ENCODE data around the gene ABHD12B. TPM values are rescaled to one million over a fixed set of nuclear protein-coding genes. Genes with fewer than 3 reads are reported as not detected.

The ABHD12B gene
- total RNA-seq, 1 donor from 2014 or later, result not detected

- DNase-seq (ENCODE audit: low spot score), result no peak
- Mint-ChIP-seq H3K4me3 (no peak overlapping the region), H3K27me3 (ENCODE audit: insufficient read depth, low read depth) (peaks cover 2% of the 10 kb centered on the region), H3K27ac (no peak overlapping the region), H3K36me3 (peaks cover 3% of the 10 kb centered on the region), H3K9me3 (no peaks in the 10 kb centered on the region), H3K4me1 (peaks cover 11% of the 10 kb centered on the region)
- no peaks in the 10 kb centered on the region for H3K36me3 ChIP-seq
- no peak overlapping the region for H2AFZ ChIP-seq (replicated peaks)
- H3K9me3 ChIP-seq (ENCODE audit: low read depth), result no peaks in the 10 kb centered on the region
- no peak overlapping the region for H3K9ac ChIP-seq
- H3K79me2 ChIP-seq (ENCODE audit: low read depth), result no peaks in the 10 kb centered on the region
- H3K27ac ChIP-seq, result no peak overlapping the region
- H3K27me3 ChIP-seq, result no peaks in the 10 kb centered on the region
- TF ChIP-seq EZH2 (IDR thresholded peaks at IDR 0.05), result no peak
- TF ChIP-seq CTCF (IDR thresholded peaks at IDR 0.05), result no peak
- no peak for TF ChIP-seq EZH2phosphoT487 (IDR thresholded peaks at IDR 0.05)
- H3K4me2 ChIP-seq, result no peak overlapping the region
- H3K4me3 ChIP-seq, result no peak overlapping the region
- no peaks in the 10 kb centered on the region for H4K20me1 ChIP-seq (ENCODE audit: low read depth)
- H3F3A ChIP-seq (ENCODE audit: low read depth), result no peaks in the 10 kb centered on the region
- no peaks in the 10 kb centered on the region for H3K4me1 ChIP-seq
Observed at GRCh38 chr14:50924843-50925242, 53.0 kb downstream of the ABHD12B start.

- Histone ChIP-seq H3K36me3 (no peaks in the 10 kb centered on the region), H3K4me1 (no peaks in the 10 kb centered on the region), H3K4me3 (no peak overlapping the region), H3F3A (ENCODE audit: low read depth) (no peaks in the 10 kb centered on the region), H3K27me3 (no peaks in the 10 kb centered on the region), H3K9ac (no peak overlapping the region), H3K79me2 (ENCODE audit: low read depth) (no peaks in the 10 kb centered on the region), H4K20me1 (ENCODE audit: low read depth) (no peaks in the 10 kb centered on the region), H2AFZ (replicated peaks) (no peak overlapping the region), H3K27ac (no peak overlapping the region), H3K9me3 (ENCODE audit: low read depth) (no peaks in the 10 kb centered on the region), H3K4me2 (no peak overlapping the region)
- H3K27ac Mint-ChIP-seq, result no peak overlapping the region
- H3K27me3 Mint-ChIP-seq (ENCODE audit: insufficient read depth, low read depth), result peaks cover 1% of the 10 kb centered on the region
- H3K9me3 Mint-ChIP-seq, result no peaks in the 10 kb centered on the region
- TF ChIP-seq EZH2 (IDR thresholded peaks at IDR 0.05) (no peak), EZH2phosphoT487 (IDR thresholded peaks at IDR 0.05) (no peak), CTCF (IDR thresholded peaks at IDR 0.05) (no peak)
- DNase-seq (ENCODE audit: low spot score), result no peak
- peaks cover 3% of the 10 kb centered on the region for H3K36me3 Mint-ChIP-seq
- no peak overlapping the region for H3K4me3 Mint-ChIP-seq
- peaks cover 3% of the 10 kb centered on the region for H3K4me1 Mint-ChIP-seq
Observed at GRCh38 chr14:50926851-50927386, 55.1 kb downstream of the ABHD12B start.

- Mint-ChIP-seq H3K36me3 (peaks cover 3% of the 10 kb centered on the region), H3K4me1 (peaks cover 11% of the 10 kb centered on the region), H3K27me3 (ENCODE audit: insufficient read depth, low read depth) (no peaks in the 10 kb centered on the region), H3K9me3 (no peaks in the 10 kb centered on the region), H3K27ac (no peak overlapping the region), H3K4me3 (no peak overlapping the region)
- H3K4me2 ChIP-seq, result no peak overlapping the region
- peaks cover 8% of the 10 kb centered on the region for H3K4me1 ChIP-seq
- no peaks in the 10 kb centered on the region for H3K27me3 ChIP-seq
- no peak overlapping the region for H2AFZ ChIP-seq (replicated peaks)
- no peak overlapping the region for H3K27ac ChIP-seq
- no peaks in the 10 kb centered on the region for H3K9me3 ChIP-seq (ENCODE audit: low read depth)
- H3K4me3 ChIP-seq, result no peak overlapping the region
- peaks cover 4% of the 10 kb centered on the region for H3F3A ChIP-seq (ENCODE audit: low read depth)
- H3K9ac ChIP-seq, result no peak overlapping the region
- TF ChIP-seq EZH2phosphoT487 (IDR thresholded peaks at IDR 0.05), result no peak
- TF ChIP-seq EZH2 (IDR thresholded peaks at IDR 0.05), result no peak
- no peak for TF ChIP-seq CTCF (IDR thresholded peaks at IDR 0.05)
- H3K79me2 ChIP-seq (ENCODE audit: low read depth), result no peaks in the 10 kb centered on the region
- no peaks in the 10 kb centered on the region for H3K36me3 ChIP-seq
- no peak for DNase-seq (ENCODE audit: low spot score)
- H4K20me1 ChIP-seq (ENCODE audit: low read depth), result no peaks in the 10 kb centered on the region
Observed at GRCh38 chr14:50928002-50928635, 56.3 kb downstream of the ABHD12B start.

Measured in neural progenitor cell (in vitro differentiated cells).